OCI-LY7 (cell line): ENCODE measurements around the gene POLR1B. TPM values are rescaled to one million over a fixed set of nuclear protein-coding genes. Genes with fewer than 3 reads are reported as not detected.

ENCODE experiments used
- BruUV-seq: library from RNA; stranded (reverse); fragments of 400-500 nt; replicated peaks from 2 replicates; lab custom pipeline; 2021; lab: Mats Ljungman, UMichigan
- CTCF ChIA-PET: fragments of 300-600 bp; sonication (Branson Sonifier 250); formaldehyde crosslinking; loops from one replicate; lab custom pipeline; 2022; ENCODE audit warnings: antibody characterized with exemption; ENCODE audit not compliant: unreplicated experiment; lab: Charles Lee
- POLR2A ChIA-PET: fragments of 300-600 bp; sonication (Branson Sonifier 250); formaldehyde crosslinking; loops from one replicate; lab custom pipeline; 2022; ENCODE audit warnings: antibody characterized with exemption; lab: Charles Lee
- DNase-seq: peaks from one replicate; pipeline ENCODE4 v3.0.0-alpha.2; 2015; ENCODE audit warnings: low spot score
- H2AFZ ChIP-seq: fragments of 200-600 bp; sonication (generic), shearing (Covaris generic); 2 replicates; pipeline ENCODE4 v1.6.1; 2014; ENCODE audit warnings: mild to moderate bottlenecking, antibody characterized with exemption, low read length, moderate library complexity
- H3K27ac ChIP-seq: fragments of 200-600 bp; sonication (generic); 2 replicates; pipeline ENCODE4 v1.5.1; 2014; ENCODE audit warnings: mixed run types, low read depth, mild to moderate bottlenecking, moderate library complexity, low read length, inconsistent platforms; ENCODE audit not compliant: poor library complexity, severe bottlenecking
- H3K36me3 ChIP-seq: fragments of 200-600 bp; sonication (generic); 2 replicates; pipeline ENCODE4 v1.6.1; 2014; ENCODE audit warnings: mild to moderate bottlenecking, antibody characterized with exemption, low read length, moderate library complexity, mixed read lengths; ENCODE audit not compliant: insufficient read depth
- H3K4me1 ChIP-seq: fragments of 200-600 bp; sonication (generic); 2 replicates; pipeline ENCODE4 v1.5.1; 2014; ENCODE audit warnings: mild to moderate bottlenecking, low read length; ENCODE audit not compliant: insufficient read depth, poor library complexity, severe bottlenecking
- H3K4me2 ChIP-seq: fragments of 200-600 bp; sonication (generic); 2 replicates; pipeline ENCODE4 v1.6.1; 2014; ENCODE audit warnings: mild to moderate bottlenecking, low read length
- H3K4me3 ChIP-seq: fragments of 200-600 bp; sonication (generic); 2 replicates; pipeline ENCODE4 v1.5.1; 2014; ENCODE audit warnings: mild to moderate bottlenecking, low read depth, low read length; ENCODE audit not compliant: poor library complexity, severe bottlenecking
- H3K79me2 ChIP-seq: fragments of 200-600 bp; sonication (generic); 2 replicates; pipeline ENCODE4 v1.6.1; 2016; ENCODE audit warnings: low read depth, mild to moderate bottlenecking, low read length, moderate library complexity, mixed read lengths; ENCODE audit not compliant: insufficient read depth
- H3K9me2 ChIP-seq: fragments of 200-600 bp; sonication (generic); 2 replicates; pipeline ENCODE4 v1.6.1; 2016; ENCODE audit warnings: mild to moderate bottlenecking, low read length, mixed read lengths; ENCODE audit not compliant: insufficient read depth
- H3K9me3 ChIP-seq: fragments of 200-600 bp; sonication (generic); 2 replicates; pipeline ENCODE4 v1.6.1; 2014; ENCODE audit warnings: mild to moderate bottlenecking, mixed run types, low read length, mixed read lengths
- H4K20me1 ChIP-seq: fragments of 200-600 bp; sonication (generic); 2 replicates; pipeline ENCODE4 v1.6.1; 2014; ENCODE audit warnings: mild to moderate bottlenecking, antibody characterized with exemption, low read length, moderate library complexity, mixed read lengths; ENCODE audit not compliant: insufficient read depth
- CTCF ChIP-seq: fragments of 200-600 bp; sonication (generic); conservative IDR thresholded peaks from 2 replicates; pipeline ENCODE4 v1.5.1; 2014; ENCODE audit warnings: mild to moderate bottlenecking, antibody characterized with exemption, low read length, moderate library complexity, mixed read lengths
- EZH2phosphoT487 ChIP-seq: fragments of 200-600 bp; sonication (generic); IDR thresholded peaks from 2 replicates; pipeline ENCODE4 v1.6.1; 2018; ENCODE audit warnings: low read depth, borderline replicate concordance, mild to moderate bottlenecking, mixed run types, antibody characterized with exemption, low read length, moderate library complexity, mixed read lengths
- intact Hi-C: fragments of 100-400 bp; cut with micrococcal nuclease; formaldehyde crosslinking; loops from one replicate; pipeline ENCODE4 v1.10.0; 2022; ENCODE audit not compliant: unreplicated experiment
- total RNA-seq, 2 experiments: library from RNA; depleted of rRNA in 1 of 2; stranded (reverse); fragments of >200 nt in 1 of 2; shearing (Covaris generic) in 1 of 2; gene quantifications; 2 replicates each; pipeline ENCODE4 v1.2.3, GENCODE V29; 2014 to 2022

Gene POLR1B
- total RNA-seq, 2 experiments from 2014 or later, result 30.5 to 44.7 TPM

DNA sequence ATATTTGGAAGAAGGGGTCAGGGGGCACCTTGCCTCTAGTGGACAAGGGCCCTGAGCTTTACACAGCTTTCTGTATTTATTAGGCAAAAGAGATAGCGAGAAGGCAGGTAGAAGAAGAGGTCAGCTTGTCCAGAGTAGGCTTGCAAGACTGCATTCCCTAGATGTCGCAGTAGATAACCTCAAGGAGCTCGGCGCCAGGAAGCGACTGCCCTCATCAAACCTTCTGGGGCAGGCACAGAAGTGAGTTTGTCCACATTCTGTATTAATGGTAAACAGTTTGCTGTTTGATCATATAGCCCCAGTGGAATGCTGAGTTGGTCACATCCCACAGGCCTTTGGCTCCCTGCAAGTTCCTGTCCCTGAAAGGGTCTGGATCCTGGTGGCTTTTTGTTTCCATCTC lies 49.1 kb downstream of the POLR1B start:
- TF ChIP-seq CTCF (no peak), EZH2phosphoT487 (no peak)
- CTCF ChIA-PET, result no interaction called here
- no peaks in the 10 kb centered on the region for H3K9me3 ChIP-seq
- intact Hi-C loops, result no loop called here
- no peak overlapping the region for H2AFZ ChIP-seq
- no peaks in the 10 kb centered on the region for H3K4me1 ChIP-seq
- no peaks in the 10 kb centered on the region for H3K9me2 ChIP-seq
- peaks cover 4% of the 10 kb centered on the region; the same call in 1 of the 2 replicates for H3K36me3 ChIP-seq
- no peaks in the 10 kb centered on the region for H4K20me1 ChIP-seq
- POLR2A ChIA-PET, result no interaction called here
- no peak overlapping the region for H3K27ac ChIP-seq
- BruUV-seq, result no TSS peak
- no peak for DNase-seq
- H3K4me3 ChIP-seq, result no peak overlapping the region
- H3K79me2 ChIP-seq, result no peaks in the 10 kb centered on the region
- H3K4me2 ChIP-seq, result no peak overlapping the region

DNA sequence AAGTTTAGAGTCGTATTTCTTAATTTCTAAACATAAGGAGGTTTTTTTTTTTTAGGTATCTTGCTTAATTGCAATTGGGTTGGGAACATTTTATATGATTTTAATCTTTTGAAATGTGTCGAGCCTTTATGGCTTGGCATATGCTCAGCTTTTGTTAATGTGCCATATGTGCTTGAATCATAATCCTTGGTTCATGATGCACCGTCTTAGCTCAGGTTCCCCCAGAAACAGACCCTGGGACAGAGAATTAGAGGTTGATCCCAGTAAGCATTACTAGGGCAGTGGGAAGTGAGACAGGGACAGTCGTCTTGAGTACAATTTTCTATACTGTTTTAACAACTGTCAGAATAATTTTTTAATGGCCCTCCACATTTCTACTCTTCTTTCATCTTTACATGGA lies 51.5 kb downstream of the POLR1B start:
- CTCF ChIA-PET, result no interaction called here
- Histone ChIP-seq H3K9me2 (no peaks in the 10 kb centered on the region), H3K9me3 (no peaks in the 10 kb centered on the region), H3K27ac (no peak overlapping the region), H3K4me3 (no peak overlapping the region), H2AFZ (no peak overlapping the region), H3K36me3 (no peaks in the 10 kb centered on the region), H4K20me1 (no peaks in the 10 kb centered on the region), H3K79me2 (no peaks in the 10 kb centered on the region), H3K4me1 (no peaks in the 10 kb centered on the region), H3K4me2 (no peak overlapping the region)
- intact Hi-C loops, result no loop called here
- POLR2A ChIA-PET, result interaction anchor here (0.7 kb wide), 1 partner anchor 9 kb away, joined by 5 read pairs; the partner anchor contains the start of gene CHCHD5
- no TSS peak for BruUV-seq
- TF ChIP-seq EZH2phosphoT487, result no peak
- TF ChIP-seq CTCF, result no peak
- no peak for DNase-seq

GRCh38 chr2:112597537-112598322 lies 55.5 kb downstream of the POLR1B start:
- intact Hi-C loops, result no loop called here
- no peaks in the 10 kb centered on the region for H3K9me3 ChIP-seq
- ChIA-PET POLR2A (no interaction called here), CTCF (interaction anchor here (0.6 kb wide), 1 partner anchor 23 kb away, joined by 3 read pairs; no protein-coding TSS in a partner anchor)
- no peak overlapping the region for H3K4me3 ChIP-seq
- H3K36me3 ChIP-seq, result no peaks in the 10 kb centered on the region
- H3K4me1 ChIP-seq, result no peaks in the 10 kb centered on the region
- H3K9me2 ChIP-seq, result no peaks in the 10 kb centered on the region
- no peak for TF ChIP-seq CTCF
- TF ChIP-seq EZH2phosphoT487, result no peak
- H4K20me1 ChIP-seq, result no peaks in the 10 kb centered on the region
- no peak overlapping the region for H2AFZ ChIP-seq
- no peak overlapping the region for H3K27ac ChIP-seq
- no peaks in the 10 kb centered on the region for H3K79me2 ChIP-seq
- DNase-seq, result no peak
- no peak overlapping the region for H3K4me2 ChIP-seq
- no TSS peak for BruUV-seq
